ENCODE results near the gene MCF2L2. TPM values are rescaled to one million over a fixed set of nuclear protein-coding genes. Genes with fewer than 3 reads are reported as not detected.

Gene MCF2L2
- total and polyA plus RNA-seq, 2 experiments from 2014 or later, result 6.7 to 14.6 TPM

DNA sequence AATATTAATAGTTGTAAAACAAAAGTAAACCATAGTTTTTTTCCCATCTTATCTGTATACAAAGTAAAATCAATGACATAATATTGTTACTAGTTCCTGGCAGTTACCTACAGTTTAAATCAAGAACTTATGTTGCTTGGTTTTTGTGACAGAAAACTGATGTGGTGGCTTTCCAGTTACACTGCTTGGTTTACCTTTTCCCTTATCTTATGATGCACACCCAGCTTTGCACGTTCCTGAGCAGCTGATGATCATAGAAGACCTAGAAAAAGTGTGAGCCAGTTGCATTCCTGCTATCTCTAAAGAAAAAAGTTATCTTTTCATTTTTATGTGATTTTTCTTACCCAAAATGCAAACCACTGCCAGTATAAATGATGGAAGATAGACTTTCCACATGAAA lies 229.5 kb downstream of the MCF2L2 start:
- no peak for DNase-seq (ENCODE audit: low spot score)
- H3K4me3 Mint-ChIP-seq, result no peak overlapping the region
- Histone ChIP-seq H3K27ac (ENCODE audit: low read depth) (no peak overlapping the region), H3K36me3 (ENCODE audit: insufficient read depth) (no peaks in the 10 kb centered on the region; the same call in 1 of the 2 replicates), H3K4me2 (no peak overlapping the region), H3K79me2 (replicated peaks; ENCODE audit: insufficient read depth) (no peaks in the 10 kb centered on the region), H3K4me1 (ENCODE audit: insufficient read depth) (no peaks in the 10 kb centered on the region), H3F3A (replicated peaks; ENCODE audit: low read depth) (no peaks in the 10 kb centered on the region), H3K4me3 (no peak overlapping the region), H4K20me1 (replicated peaks; ENCODE audit: insufficient read depth) (no peaks in the 10 kb centered on the region), H3K27me3 (ENCODE audit: insufficient read depth) (no peaks in the 10 kb centered on the region), H2AFZ (no peak overlapping the region), H3K9me2 (ENCODE audit: insufficient read depth) (no peaks in the 10 kb centered on the region)
- peaks cover 2% of the 10 kb centered on the region for H3K27me3 Mint-ChIP-seq (ENCODE audit: insufficient read depth, low read depth, poor library complexity)
- peaks cover 18% of the 10 kb centered on the region; the same call in 2 of the 3 replicates for H3K9me3 Mint-ChIP-seq
- no peak for TF ChIP-seq JUNB (IDR thresholded peaks at IDR 0.05; ENCODE audit: unreplicated experiment)
- TF ChIP-seq, protein P1, sequence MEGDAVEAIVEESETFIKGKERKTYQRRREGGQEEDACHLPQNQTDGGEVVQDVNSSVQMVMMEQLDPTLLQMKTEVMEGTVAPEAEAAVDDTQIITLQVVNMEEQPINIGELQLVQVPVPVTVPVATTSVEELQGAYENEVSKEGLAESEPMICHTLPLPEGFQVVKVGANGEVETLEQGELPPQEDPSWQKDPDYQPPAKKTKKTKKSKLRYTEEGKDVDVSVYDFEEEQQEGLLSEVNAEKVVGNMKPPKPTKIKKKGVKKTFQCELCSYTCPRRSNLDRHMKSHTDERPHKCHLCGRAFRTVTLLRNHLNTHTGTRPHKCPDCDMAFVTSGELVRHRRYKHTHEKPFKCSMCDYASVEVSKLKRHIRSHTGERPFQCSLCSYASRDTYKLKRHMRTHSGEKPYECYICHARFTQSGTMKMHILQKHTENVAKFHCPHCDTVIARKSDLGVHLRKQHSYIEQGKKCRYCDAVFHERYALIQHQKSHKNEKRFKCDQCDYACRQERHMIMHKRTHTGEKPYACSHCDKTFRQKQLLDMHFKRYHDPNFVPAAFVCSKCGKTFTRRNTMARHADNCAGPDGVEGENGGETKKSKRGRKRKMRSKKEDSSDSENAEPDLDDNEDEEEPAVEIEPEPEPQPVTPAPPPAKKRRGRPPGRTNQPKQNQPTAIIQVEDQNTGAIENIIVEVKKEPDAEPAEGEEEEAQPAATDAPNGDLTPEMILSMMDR (conservative IDR thresholded peaks at IDR 0.05; ENCODE audit: low read depth in 2 of 2), result no peak
- no peak for TF ChIP-seq EZH2phosphoT487 (IDR thresholded peaks at IDR 0.05; ENCODE audit: unreplicated experiment)
- TF ChIP-seq STAT1 (IDR thresholded peaks at IDR 0.05; ENCODE audit: unreplicated experiment), result no peak
- no peak for TF ChIP-seq EZH2 (IDR thresholded peaks at IDR 0.05; ENCODE audit: low read depth, unreplicated experiment)
- no peak for TF ChIP-seq ZNF114 (CRISPR knock-in tag; IDR thresholded peaks at IDR 0.05)
- TF ChIP-seq, protein P2, sequence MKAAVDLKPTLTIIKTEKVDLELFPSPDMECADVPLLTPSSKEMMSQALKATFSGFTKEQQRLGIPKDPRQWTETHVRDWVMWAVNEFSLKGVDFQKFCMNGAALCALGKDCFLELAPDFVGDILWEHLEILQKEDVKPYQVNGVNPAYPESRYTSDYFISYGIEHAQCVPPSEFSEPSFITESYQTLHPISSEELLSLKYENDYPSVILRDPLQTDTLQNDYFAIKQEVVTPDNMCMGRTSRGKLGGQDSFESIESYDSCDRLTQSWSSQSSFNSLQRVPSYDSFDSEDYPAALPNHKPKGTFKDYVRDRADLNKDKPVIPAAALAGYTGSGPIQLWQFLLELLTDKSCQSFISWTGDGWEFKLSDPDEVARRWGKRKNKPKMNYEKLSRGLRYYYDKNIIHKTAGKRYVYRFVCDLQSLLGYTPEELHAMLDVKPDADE (IDR thresholded peaks at IDR 0.05), result no peak
- TF ChIP-seq, protein P3, sequence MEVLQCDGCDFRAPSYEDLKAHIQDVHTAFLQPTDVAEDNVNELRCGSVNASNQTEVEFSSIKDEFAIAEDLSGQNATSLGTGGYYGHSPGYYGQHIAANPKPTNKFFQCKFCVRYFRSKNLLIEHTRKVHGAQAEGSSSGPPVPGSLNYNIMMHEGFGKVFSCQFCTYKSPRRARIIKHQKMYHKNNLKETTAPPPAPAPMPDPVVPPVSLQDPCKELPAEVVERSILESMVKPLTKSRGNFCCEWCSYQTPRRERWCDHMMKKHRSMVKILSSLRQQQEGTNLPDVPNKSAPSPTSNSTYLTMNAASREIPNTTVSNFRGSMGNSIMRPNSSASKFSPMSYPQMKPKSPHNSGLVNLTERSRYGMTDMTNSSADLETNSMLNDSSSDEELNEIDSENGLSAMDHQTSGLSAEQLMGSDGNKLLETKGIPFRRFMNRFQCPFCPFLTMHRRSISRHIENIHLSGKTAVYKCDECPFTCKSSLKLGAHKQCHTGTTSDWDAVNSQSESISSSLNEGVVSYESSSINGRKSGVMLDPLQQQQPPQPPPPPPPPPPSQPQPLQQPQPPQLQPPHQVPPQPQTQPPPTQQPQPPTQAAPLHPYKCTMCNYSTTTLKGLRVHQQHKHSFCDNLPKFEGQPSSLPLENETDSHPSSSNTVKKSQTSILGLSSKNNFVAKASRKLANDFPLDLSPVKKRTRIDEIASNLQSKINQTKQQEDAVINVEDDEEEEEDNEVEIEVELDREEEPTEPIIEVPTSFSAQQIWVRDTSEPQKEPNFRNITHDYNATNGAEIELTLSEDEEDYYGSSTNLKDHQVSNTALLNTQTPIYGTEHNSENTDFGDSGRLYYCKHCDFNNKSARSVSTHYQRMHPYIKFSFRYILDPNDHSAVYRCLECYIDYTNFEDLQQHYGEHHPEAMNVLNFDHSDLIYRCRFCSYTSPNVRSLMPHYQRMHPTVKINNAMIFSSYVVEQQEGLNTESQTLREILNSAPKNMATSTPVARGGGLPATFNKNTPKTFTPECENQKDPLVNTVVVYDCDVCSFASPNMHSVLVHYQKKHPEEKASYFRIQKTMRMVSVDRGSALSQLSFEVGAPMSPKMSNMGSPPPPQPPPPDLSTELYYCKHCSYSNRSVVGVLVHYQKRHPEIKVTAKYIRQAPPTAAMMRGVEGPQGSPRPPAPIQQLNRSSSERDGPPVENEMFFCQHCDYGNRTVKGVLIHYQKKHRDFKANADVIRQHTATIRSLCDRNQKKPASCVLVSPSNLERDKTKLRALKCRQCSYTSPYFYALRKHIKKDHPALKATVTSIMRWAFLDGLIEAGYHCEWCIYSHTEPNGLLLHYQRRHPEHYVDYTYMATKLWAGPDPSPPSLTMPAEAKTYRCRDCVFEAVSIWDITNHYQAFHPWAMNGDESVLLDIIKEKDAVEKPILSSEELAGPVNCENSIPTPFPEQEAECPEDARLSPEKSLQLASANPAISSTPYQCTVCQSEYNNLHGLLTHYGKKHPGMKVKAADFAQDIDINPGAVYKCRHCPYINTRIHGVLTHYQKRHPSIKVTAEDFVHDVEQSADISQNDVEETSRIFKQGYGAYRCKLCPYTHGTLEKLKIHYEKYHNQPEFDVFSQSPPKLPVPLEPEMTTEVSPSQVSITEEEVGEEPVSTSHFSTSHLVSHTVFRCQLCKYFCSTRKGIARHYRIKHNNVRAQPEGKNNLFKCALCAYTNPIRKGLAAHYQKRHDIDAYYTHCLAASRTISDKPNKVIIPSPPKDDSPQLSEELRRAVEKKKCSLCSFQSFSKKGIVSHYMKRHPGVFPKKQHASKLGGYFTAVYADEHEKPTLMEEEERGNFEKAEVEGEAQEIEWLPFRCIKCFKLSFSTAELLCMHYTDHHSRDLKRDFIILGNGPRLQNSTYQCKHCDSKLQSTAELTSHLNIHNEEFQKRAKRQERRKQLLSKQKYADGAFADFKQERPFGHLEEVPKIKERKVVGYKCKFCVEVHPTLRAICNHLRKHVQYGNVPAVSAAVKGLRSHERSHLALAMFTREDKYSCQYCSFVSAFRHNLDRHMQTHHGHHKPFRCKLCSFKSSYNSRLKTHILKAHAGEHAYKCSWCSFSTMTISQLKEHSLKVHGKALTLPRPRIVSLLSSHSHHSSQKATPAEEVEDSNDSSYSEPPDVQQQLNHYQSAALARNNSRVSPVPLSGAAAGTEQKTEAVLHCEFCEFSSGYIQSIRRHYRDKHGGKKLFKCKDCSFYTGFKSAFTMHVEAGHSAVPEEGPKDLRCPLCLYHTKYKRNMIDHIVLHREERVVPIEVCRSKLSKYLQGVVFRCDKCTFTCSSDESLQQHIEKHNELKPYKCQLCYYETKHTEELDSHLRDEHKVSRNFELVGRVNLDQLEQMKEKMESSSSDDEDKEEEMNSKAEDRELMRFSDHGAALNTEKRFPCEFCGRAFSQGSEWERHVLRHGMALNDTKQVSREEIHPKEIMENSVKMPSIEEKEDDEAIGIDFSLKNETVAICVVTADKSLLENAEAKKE (CRISPR knock-in tag; IDR thresholded peaks at IDR 0.05), result no peak
- TF ChIP-seq POLR2AphosphoS5 (IDR thresholded peaks at IDR 0.05; ENCODE audit: low read depth), result no peak
- no peak for TF ChIP-seq ZNF331 (CRISPR knock-in tag; IDR thresholded peaks at IDR 0.05; ENCODE audit: low read depth)
- peaks cover 14% of the 10 kb centered on the region for H3K36me3 Mint-ChIP-seq (ENCODE audit: low read depth)
- peaks cover 3% of the 10 kb centered on the region; the same call in 1 of the 3 replicates for H3K4me1 Mint-ChIP-seq
- no peak for ATAC-seq
- H3K27ac Mint-ChIP-seq, result no peak overlapping the region

All from GM23338 (cell line).